ENCODE results near the gene CATSPERB. TPM values are rescaled to one million over a fixed set of nuclear protein-coding genes. Genes with fewer than 3 reads are reported as not detected.

CATSPERB gene
- total RNA-seq, 1 donor from 2014 or later = 14.9 TPM

Other genes starting within 250 kb of the CATSPERB start
- gene PPP4R3A, start 221.8 kb downstream of the CATSPERB start, total RNA-seq = 137 and 141 TPM in 2 replicates
- 261 and 264 TPM in 2 replicates for gene TC2N, start 135.4 kb upstream of the CATSPERB start, total RNA-seq
- gene FBLN5, start 215.6 kb upstream of the CATSPERB start, total RNA-seq = 1.5 and 1.9 TPM in 2 replicates

Measured in T-helper 1 cell treated with Interleukin-12 subunit alpha and Interleukin-12 subunit beta and Interleukin-4 antibody, amounts not matched to agents 30 ng/mL and 1 ng/mL, for 36 hours (primary cell).